ENCODE measurements around the gene TSEN2.

Gene TSEN2

DNA sequence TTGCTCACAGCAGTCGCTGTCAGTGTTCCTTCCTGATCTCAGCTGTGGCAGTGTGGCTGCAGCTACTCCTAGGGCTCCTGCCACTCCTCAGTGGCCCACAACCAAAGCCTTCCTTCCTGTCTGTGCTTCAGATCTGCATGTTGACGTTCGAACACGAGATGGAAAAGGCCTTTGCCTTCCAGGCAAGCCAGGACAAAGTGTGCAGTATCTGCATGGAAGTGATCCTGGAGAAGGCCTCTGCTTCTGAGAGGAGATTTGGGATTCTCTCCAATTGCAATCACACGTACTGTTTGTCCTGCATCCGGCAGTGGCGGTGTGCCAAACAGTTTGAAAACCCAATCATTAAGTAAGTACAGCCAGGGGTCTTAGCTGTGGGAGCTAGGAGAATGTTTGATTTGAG lies 90.4 kb downstream of the TSEN2 start:
- no peaks in the 10 kb centered on the region for H3K27me3 ChIP-seq (replicated peaks; ENCODE audit: control insufficient read depth, insufficient read depth, low read length, poor library complexity, severe bottlenecking)
- no peaks in the 10 kb centered on the region for H3K4me1 ChIP-seq (ENCODE audit: control insufficient read depth, insufficient read depth, low read length, poor library complexity, severe bottlenecking)
- H3K4me3 ChIP-seq (ENCODE audit: insufficient read depth, low read depth, low read length, poor library complexity, severe bottlenecking): no peak overlapping the region
- H3K9me3 ChIP-seq (ENCODE audit: control insufficient read depth, low read length): no peaks in the 10 kb centered on the region
- peaks cover 89% of the 10 kb centered on the region for H3K36me3 ChIP-seq (ENCODE audit: control insufficient read depth, insufficient read depth, low read length)
- no peak for DNase-seq
- H3K27ac ChIP-seq (ENCODE audit: insufficient read depth, low read length, poor library complexity, severe bottlenecking): no peak overlapping the region

DNA sequence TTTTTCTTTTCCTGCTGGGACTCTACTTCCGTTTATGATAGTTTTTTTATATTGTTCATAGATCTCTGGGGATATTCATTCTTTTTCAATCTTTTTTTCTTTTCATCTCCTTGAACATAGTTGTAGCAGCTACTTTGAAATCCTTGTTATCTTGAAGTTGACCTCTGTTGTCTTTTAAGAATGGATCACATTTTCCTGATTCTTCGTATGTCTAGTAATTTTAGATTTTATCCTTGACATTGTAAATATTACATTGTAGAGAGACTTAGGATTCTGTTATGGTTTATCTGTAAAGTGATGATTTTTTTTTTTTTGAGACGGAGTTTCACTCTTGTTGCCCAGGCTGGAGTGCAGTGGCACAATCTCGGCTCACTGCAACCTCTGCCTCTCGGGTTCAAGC lies 93.1 kb downstream of the TSEN2 start:
- Histone ChIP-seq H3K9me3 (ENCODE audit: control insufficient read depth, low read length) (no peaks in the 10 kb centered on the region), H3K36me3 (ENCODE audit: control insufficient read depth, insufficient read depth, low read length) (peaks cover 84% of the 10 kb centered on the region), H3K4me1 (ENCODE audit: control insufficient read depth, insufficient read depth, low read length, poor library complexity, severe bottlenecking) (no peaks in the 10 kb centered on the region), H3K4me3 (ENCODE audit: insufficient read depth, low read depth, low read length, poor library complexity, severe bottlenecking) (no peak overlapping the region), H3K27me3 (replicated peaks; ENCODE audit: control insufficient read depth, insufficient read depth, low read length, poor library complexity, severe bottlenecking) (no peaks in the 10 kb centered on the region), H3K27ac (ENCODE audit: insufficient read depth, low read length, poor library complexity, severe bottlenecking) (no peak overlapping the region)
- DNase-seq: no peak

DNA sequence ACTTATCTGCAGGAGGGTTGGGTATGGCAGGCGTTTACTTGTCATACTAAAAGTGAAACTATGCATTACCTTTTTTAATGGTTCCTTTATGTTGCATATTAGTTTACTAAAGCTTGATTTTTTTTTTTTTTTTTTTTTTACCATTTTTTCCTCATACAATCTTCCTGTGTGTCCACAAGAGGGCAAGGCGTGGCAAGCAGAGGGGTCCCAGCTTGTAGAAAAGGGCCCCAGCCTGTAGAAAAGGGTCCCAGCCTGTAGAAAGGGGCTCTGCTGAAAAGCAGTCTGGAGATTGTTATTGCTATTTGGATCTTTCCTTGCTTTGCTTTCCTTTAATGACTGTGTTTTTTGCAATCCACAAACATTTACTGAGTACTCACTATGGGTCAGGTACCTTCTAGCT lies 94.5 kb downstream of the TSEN2 start:
- no peak for DNase-seq
- Histone ChIP-seq H3K9me3 (ENCODE audit: control insufficient read depth, low read length) (no peaks in the 10 kb centered on the region), H3K27me3 (replicated peaks; ENCODE audit: control insufficient read depth, insufficient read depth, low read length, poor library complexity, severe bottlenecking) (no peaks in the 10 kb centered on the region), H3K27ac (ENCODE audit: insufficient read depth, low read length, poor library complexity, severe bottlenecking) (no peak overlapping the region), H3K4me3 (ENCODE audit: insufficient read depth, low read depth, low read length, poor library complexity, severe bottlenecking) (no peak overlapping the region), H3K4me1 (ENCODE audit: control insufficient read depth, insufficient read depth, low read length, poor library complexity, severe bottlenecking) (no peaks in the 10 kb centered on the region), H3K36me3 (ENCODE audit: control insufficient read depth, insufficient read depth, low read length) (peaks cover 87% of the 10 kb centered on the region)

DNA sequence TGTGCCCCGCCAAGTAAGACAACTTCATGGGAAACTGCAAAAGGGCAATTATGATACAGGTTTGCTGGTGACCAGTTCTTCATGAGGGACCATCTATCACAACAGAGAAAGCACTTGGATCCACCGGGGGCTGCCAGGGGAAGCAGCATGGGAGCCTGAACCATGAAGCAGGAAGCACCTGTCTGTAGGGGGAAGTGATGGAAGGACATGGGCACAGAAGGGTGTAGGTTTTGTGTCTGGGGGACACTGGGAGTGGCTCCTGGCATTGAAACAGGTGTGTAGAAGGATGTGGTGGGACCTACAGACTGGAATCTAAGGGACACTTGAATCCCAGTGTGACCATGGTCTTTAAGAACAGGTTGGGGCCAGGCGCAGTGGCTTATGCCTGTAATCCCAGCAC lies 95.2 kb downstream of the TSEN2 start:
- DNase-seq: no peak
- no peaks in the 10 kb centered on the region for H3K4me1 ChIP-seq (ENCODE audit: control insufficient read depth, insufficient read depth, low read length, poor library complexity, severe bottlenecking)
- H3K9me3 ChIP-seq (ENCODE audit: control insufficient read depth, low read length): no peaks in the 10 kb centered on the region
- H3K36me3 ChIP-seq (ENCODE audit: control insufficient read depth, insufficient read depth, low read length): peaks cover 87% of the 10 kb centered on the region
- no peaks in the 10 kb centered on the region for H3K27me3 ChIP-seq (replicated peaks; ENCODE audit: control insufficient read depth, insufficient read depth, low read length, poor library complexity, severe bottlenecking)
- H3K4me3 ChIP-seq (ENCODE audit: insufficient read depth, low read depth, low read length, poor library complexity, severe bottlenecking): no peak overlapping the region
- H3K27ac ChIP-seq (ENCODE audit: insufficient read depth, low read length, poor library complexity, severe bottlenecking): no peak overlapping the region

- no peak overlapping the region for H3K27ac ChIP-seq (ENCODE audit: insufficient read depth, low read length, poor library complexity, severe bottlenecking)
- no peak for DNase-seq
- no peaks in the 10 kb centered on the region for H3K4me1 ChIP-seq (ENCODE audit: control insufficient read depth, insufficient read depth, low read length, poor library complexity, severe bottlenecking)
- H3K4me3 ChIP-seq (ENCODE audit: insufficient read depth, low read depth, low read length, poor library complexity, severe bottlenecking): no peak overlapping the region
- peaks cover 87% of the 10 kb centered on the region for H3K36me3 ChIP-seq (ENCODE audit: control insufficient read depth, insufficient read depth, low read length)
- no peaks in the 10 kb centered on the region for H3K9me3 ChIP-seq (ENCODE audit: control insufficient read depth, low read length)
- H3K27me3 ChIP-seq (replicated peaks; ENCODE audit: control insufficient read depth, insufficient read depth, low read length, poor library complexity, severe bottlenecking): no peaks in the 10 kb centered on the region
Observed at GRCh38 chr3:12579905-12580304, 95.6 kb downstream of the TSEN2 start.

DNA sequence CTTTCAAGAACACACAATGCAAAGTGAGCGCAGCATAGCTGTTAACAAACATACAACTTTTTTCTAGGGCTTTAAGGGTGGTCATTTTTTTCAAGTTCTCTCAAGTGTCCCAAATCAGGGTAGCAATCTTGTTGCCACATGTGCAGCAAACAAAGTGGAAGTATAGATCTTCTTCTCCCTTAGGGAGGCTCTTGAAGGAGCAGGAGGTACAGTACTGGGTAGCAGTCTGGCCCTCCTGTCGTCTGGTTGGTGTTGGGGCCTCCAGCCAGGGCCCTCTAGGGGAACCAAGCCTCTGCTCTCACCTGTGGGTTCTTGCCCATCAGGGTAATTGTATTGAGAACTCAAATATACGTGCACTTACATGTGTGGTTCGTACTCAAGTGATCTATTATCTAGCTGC lies 98.5 kb downstream of the TSEN2 start:
- no peak for DNase-seq
- H3K27ac ChIP-seq (ENCODE audit: insufficient read depth, low read length, poor library complexity, severe bottlenecking): no peak overlapping the region
- H3K27me3 ChIP-seq (replicated peaks; ENCODE audit: control insufficient read depth, insufficient read depth, low read length, poor library complexity, severe bottlenecking): no peaks in the 10 kb centered on the region
- H3K4me1 ChIP-seq (ENCODE audit: control insufficient read depth, insufficient read depth, low read length, poor library complexity, severe bottlenecking): no peaks in the 10 kb centered on the region
- no peaks in the 10 kb centered on the region for H3K9me3 ChIP-seq (ENCODE audit: control insufficient read depth, low read length)
- H3K4me3 ChIP-seq (ENCODE audit: insufficient read depth, low read depth, low read length, poor library complexity, severe bottlenecking): no peak overlapping the region
- peaks cover 78% of the 10 kb centered on the region for H3K36me3 ChIP-seq (ENCODE audit: control insufficient read depth, insufficient read depth, low read length)

Measured in effector memory CD4-positive, alpha-beta T cell (primary cell).